ENCODE measurements around the gene TUBB6. TPM values are rescaled to one million over a fixed set of nuclear protein-coding genes. Genes with fewer than 3 reads are reported as not detected.
A peak's percentile ranks its signal among the peaks of the same experiment; 100 is the strongest.

TUBB6 gene
- polyA plus RNA-seq, 4 donors = 11.9 to 56.4 (median 29.5) TPM

GRCh38 chr18:12305211-12305610, 2.8 kb upstream of the TUBB6 start:
- H3K36me3 ChIP-seq (ENCODE audit: control insufficient read depth in 3 of 3, insufficient read depth in 2 of 3, low read depth in 1 of 3, low read length in 3 of 3) = no peaks in the 10 kb centered on the region
- H3K27ac ChIP-seq (ENCODE audit: low read depth in 1 of 3, low read length in 2 of 3) = no peak overlapping the region
- WGBS, 3 donors = 72 to 86% (median 73%) methylated on average over 12 of the region's 12 CpGs
- peaks cover 0 to 4% (median 0%) of the 10 kb centered on the region in 3 donors for H3K4me1 ChIP-seq (ENCODE audit: control insufficient read depth in 3 of 3, insufficient read depth in 2 of 3, low read depth in 1 of 3, low read length in 2 of 3)
- H3K9me3 ChIP-seq (ENCODE audit: control insufficient read depth in 2 of 2, insufficient read depth in 1 of 2, low read depth in 1 of 2, low read length in 1 of 2) = no peaks in the 10 kb centered on the region
- peaks cover 0 to 48% (median 8%) of the 10 kb centered on the region in 3 donors for H3K27me3 ChIP-seq (ENCODE audit: control insufficient read depth in 3 of 3, insufficient read depth in 3 of 3, low read length in 3 of 3)
- DNase-seq (no peak), FAIRE-seq (no peak)
- no peak overlapping the region for H3K4me3 ChIP-seq (ENCODE audit: low read depth in 1 of 3, low read length in 3 of 3)

GRCh38 chr18:12305930-12306629, 2.0 kb upstream of the TUBB6 start:
- Histone ChIP-seq H3K4me3 (ENCODE audit: low read depth in 1 of 3, low read length in 3 of 3) (peak overlapping the region in 1 of 3 donors; percentile 44), H3K27ac (ENCODE audit: low read depth in 1 of 3, low read length in 2 of 3) (no peak overlapping the region), H3K9me3 (ENCODE audit: control insufficient read depth in 2 of 2, insufficient read depth in 1 of 2, low read depth in 1 of 2, low read length in 1 of 2) (no peaks in the 10 kb centered on the region), H3K36me3 (ENCODE audit: control insufficient read depth in 3 of 3, insufficient read depth in 2 of 3, low read depth in 1 of 3, low read length in 3 of 3) (peaks cover 0 to 2% (median 0%) of the 10 kb centered on the region in 3 donors), H3K27me3 (ENCODE audit: control insufficient read depth in 3 of 3, insufficient read depth in 3 of 3, low read length in 3 of 3) (peaks cover 0 to 55% (median 8%) of the 10 kb centered on the region in 3 donors), H3K4me1 (ENCODE audit: control insufficient read depth in 3 of 3, insufficient read depth in 2 of 3, low read depth in 1 of 3, low read length in 2 of 3) (peaks cover 0 to 4% (median 2%) of the 10 kb centered on the region in 3 donors)
- FAIRE-seq = no peak
- 31 to 66% (median 39%) methylated on average over 25 of the region's 25 CpGs for whole genome bisulfite sequencing, 3 donors
- DNase-seq = no peak

- H3K27ac ChIP-seq (ENCODE audit: low read depth in 1 of 3, low read length in 2 of 3) = peak overlapping the region in 2 of 3 donors; percentile 23 to 90
- H3K27me3 ChIP-seq (ENCODE audit: control insufficient read depth in 3 of 3, insufficient read depth in 3 of 3, low read length in 3 of 3) = peaks cover 0 to 55% (median 8%) of the 10 kb centered on the region in 3 donors
- H3K4me3 ChIP-seq (ENCODE audit: low read depth in 1 of 3, low read length in 3 of 3) = peak overlapping the region in 2 of 3 donors; percentile 44 to 47
- H3K36me3 ChIP-seq (ENCODE audit: control insufficient read depth in 3 of 3, insufficient read depth in 2 of 3, low read depth in 1 of 3, low read length in 3 of 3) = peaks cover 0 to 2% (median 0%) of the 10 kb centered on the region in 3 donors
- no peaks in the 10 kb centered on the region for H3K9me3 ChIP-seq (ENCODE audit: control insufficient read depth in 2 of 2, insufficient read depth in 1 of 2, low read depth in 1 of 2, low read length in 1 of 2)
- 10 to 17% (median 14%) methylated on average over 39 of the region's 39 CpGs for WGBS, 3 donors
- peak in 1 of 2 donors; percentile 38 for DNase-seq
- FAIRE-seq = no peak
- H3K4me1 ChIP-seq (ENCODE audit: control insufficient read depth in 3 of 3, insufficient read depth in 2 of 3, low read depth in 1 of 3, low read length in 2 of 3) = peaks cover 0 to 4% (median 2%) of the 10 kb centered on the region in 3 donors
Observed at GRCh38 chr18:12306752-12307700, 1.0 kb upstream of the TUBB6 start.

- Histone ChIP-seq H3K4me1 (ENCODE audit: control insufficient read depth in 3 of 3, insufficient read depth in 2 of 3, low read depth in 1 of 3, low read length in 2 of 3) (peaks cover 0 to 4% (median 2%) of the 10 kb centered on the region in 3 donors), H3K4me3 (ENCODE audit: low read depth in 1 of 3, low read length in 3 of 3) (peak overlapping the region; percentile 42 to 58 (median 53)), H3K36me3 (ENCODE audit: control insufficient read depth in 3 of 3, insufficient read depth in 2 of 3, low read depth in 1 of 3, low read length in 3 of 3) (peaks cover 0 to 2% (median 0%) of the 10 kb centered on the region in 3 donors), H3K27ac (ENCODE audit: low read depth in 1 of 3, low read length in 2 of 3) (peak overlapping the region; percentile 48 to 95 (median 51)), H3K9me3 (ENCODE audit: control insufficient read depth in 2 of 2, insufficient read depth in 1 of 2, low read depth in 1 of 2, low read length in 1 of 2) (peaks cover 0 to 7% of the 10 kb centered on the region in 2 donors), H3K27me3 (ENCODE audit: control insufficient read depth in 3 of 3, insufficient read depth in 3 of 3, low read length in 3 of 3) (peaks cover 0 to 55% (median 8%) of the 10 kb centered on the region in 3 donors)
- no peak for FAIRE-seq
- DNase-seq = peak; percentile 71 to 72
- 0 to 1% (median 1%) methylated on average over 55 to 81 of the region's 81 CpGs for WGBS, 3 donors
Observed at GRCh38 chr18:12308386-12309100, 502 bp downstream of the TUBB6 start.

GRCh38 chr18:12309683-12310198, 1.7 kb downstream of the TUBB6 start:
- Histone ChIP-seq H3K4me3 (ENCODE audit: low read depth in 1 of 3, low read length in 3 of 3) (peak overlapping the region in 1 of 3 donors; percentile 42), H3K9me3 (ENCODE audit: control insufficient read depth in 2 of 2, insufficient read depth in 1 of 2, low read depth in 1 of 2, low read length in 1 of 2) (peaks cover 0 to 7% of the 10 kb centered on the region in 2 donors), H3K27ac (ENCODE audit: low read depth in 1 of 3, low read length in 2 of 3) (peak overlapping the region in 1 of 3 donors; percentile 63), H3K4me1 (ENCODE audit: control insufficient read depth in 3 of 3, insufficient read depth in 2 of 3, low read depth in 1 of 3, low read length in 2 of 3) (peaks cover 0 to 4% (median 2%) of the 10 kb centered on the region in 3 donors), H3K27me3 (ENCODE audit: control insufficient read depth in 3 of 3, insufficient read depth in 3 of 3, low read length in 3 of 3) (peaks cover 0 to 52% (median 8%) of the 10 kb centered on the region in 3 donors), H3K36me3 (ENCODE audit: control insufficient read depth in 3 of 3, insufficient read depth in 2 of 3, low read depth in 1 of 3, low read length in 3 of 3) (peaks cover 0 to 5% (median 0%) of the 10 kb centered on the region in 3 donors)
- no peak for FAIRE-seq
- no peak for DNase-seq
- WGBS, 3 donors = 44 to 58% (median 49%) methylated on average over 7 of the region's 7 CpGs

GRCh38 chr18:12310762-12311161, 2.7 kb downstream of the TUBB6 start:
- DNase-seq (no peak), FAIRE-seq (no peak)
- Histone ChIP-seq H3K4me1 (ENCODE audit: control insufficient read depth in 3 of 3, insufficient read depth in 2 of 3, low read depth in 1 of 3, low read length in 2 of 3) (peaks cover 0 to 4% (median 2%) of the 10 kb centered on the region in 3 donors), H3K27me3 (ENCODE audit: control insufficient read depth in 3 of 3, insufficient read depth in 3 of 3, low read length in 3 of 3) (peaks cover 0 to 42% (median 8%) of the 10 kb centered on the region in 3 donors), H3K9me3 (ENCODE audit: control insufficient read depth in 2 of 2, insufficient read depth in 1 of 2, low read depth in 1 of 2, low read length in 1 of 2) (peaks cover 0 to 7% of the 10 kb centered on the region in 2 donors), H3K36me3 (ENCODE audit: control insufficient read depth in 3 of 3, insufficient read depth in 2 of 3, low read depth in 1 of 3, low read length in 3 of 3) (peaks cover 0 to 5% (median 3%) of the 10 kb centered on the region in 3 donors), H3K4me3 (ENCODE audit: low read depth in 1 of 3, low read length in 3 of 3) (no peak overlapping the region), H3K27ac (ENCODE audit: low read depth in 1 of 3, low read length in 2 of 3) (peak overlapping the region in 1 of 3 donors; percentile 49)
- 89 to 94% (median 93%) methylated on average over 6 of the region's 6 CpGs for WGBS, 3 donors

- peaks cover 0 to 2% (median 0%) of the 10 kb centered on the region in 3 donors for H3K4me1 ChIP-seq (ENCODE audit: control insufficient read depth in 3 of 3, insufficient read depth in 2 of 3, low read depth in 1 of 3, low read length in 2 of 3)
- H3K27me3 ChIP-seq (ENCODE audit: control insufficient read depth in 3 of 3, insufficient read depth in 3 of 3, low read length in 3 of 3) = peaks cover 0 to 23% (median 0%) of the 10 kb centered on the region in 3 donors
Observed at GRCh38 chr18:12312976-12313375, 4.9 kb downstream of the TUBB6 start.

More at GRCh38 chr18:12312976-12313375, 4.9 kb downstream of the TUBB6 start:
- H3K9me3 ChIP-seq (ENCODE audit: control insufficient read depth in 2 of 2, insufficient read depth in 1 of 2, low read depth in 1 of 2, low read length in 1 of 2) = peaks cover 0 to 7% of the 10 kb centered on the region in 2 donors
- peaks cover 0 to 8% (median 3%) of the 10 kb centered on the region in 3 donors for H3K36me3 ChIP-seq (ENCODE audit: control insufficient read depth in 3 of 3, insufficient read depth in 2 of 3, low read depth in 1 of 3, low read length in 3 of 3)
- H3K4me3 ChIP-seq (ENCODE audit: low read depth in 1 of 3, low read length in 3 of 3) = no peak overlapping the region
- FAIRE-seq (no peak), DNase-seq (no peak)
- H3K27ac ChIP-seq (ENCODE audit: low read depth in 1 of 3, low read length in 2 of 3) = no peak overlapping the region
